ENCODE measurements around the gene AATK. TPM values are rescaled to one million over a fixed set of nuclear protein-coding genes. Genes with fewer than 3 reads are reported as not detected.

Gene AATK
- total and polyA plus RNA-seq, 2 of the 13 experiments (the other 11 are each of a cell fraction or from before 2014, with no cell fraction given) = 2.9 to 8.4 TPM

DNA sequence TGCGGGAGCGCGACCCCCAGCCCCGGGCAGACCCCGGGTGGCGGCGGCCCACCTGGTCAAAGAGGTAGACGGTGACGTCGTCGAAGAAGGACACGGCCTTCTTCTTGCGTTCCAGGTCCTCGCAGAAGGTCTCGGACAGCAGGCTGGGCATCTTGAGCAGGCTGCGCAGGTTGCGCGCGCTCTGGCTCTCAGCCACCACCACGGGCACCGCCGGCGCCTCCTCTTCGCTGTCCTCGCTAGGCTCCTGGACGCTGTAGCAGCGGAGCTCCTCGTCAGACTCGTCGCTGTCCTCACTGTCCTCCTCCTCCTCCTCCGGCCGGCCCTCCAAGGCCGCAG, 45.9 kb downstream of the AATK start:
- DNase-seq (ENCODE audit: low spot score) (no peak), ATAC-seq (no peak), FAIRE-seq (no peak)
- Histone ChIP-seq H3K27me3 (ENCODE audit: control insufficient read depth in 1 of 2, insufficient read depth in 2 of 2, low read length in 2 of 2) (no peaks in the 10 kb centered on the region), H2AFZ (ENCODE audit: low read length) (no peak overlapping the region), H3K4me2 (ENCODE audit: low read depth, low read length) (no peak overlapping the region), H3K27ac (ENCODE audit: extremely low read length, insufficient read depth, low read length) (no peak overlapping the region), H3K9me3 (ENCODE audit: low read length) (no peaks in the 10 kb centered on the region), H3K4me1 (ENCODE audit: insufficient read depth, low read length) (no peaks in the 10 kb centered on the region), H3K36me3 (replicated peaks in 1 of 2; ENCODE audit: control insufficient read depth in 1 of 2, insufficient read depth in 2 of 2, low read length in 2 of 2) (no peaks in the 10 kb centered on the region; a peak in 1 of 5 replicates), H4K20me1 (ENCODE audit: insufficient read depth, low read length) (no peaks in the 10 kb centered on the region), H3K79me2 (ENCODE audit: insufficient read depth, low read length) (no peaks in the 10 kb centered on the region), H3K9ac (ENCODE audit: insufficient read depth, low read depth, low read length) (no peak overlapping the region), H3K4me3 (replicated peaks in 1 of 3; ENCODE audit: insufficient read depth in 1 of 3, low read depth in 2 of 3, low read length in 3 of 3) (no peak overlapping the region)
- WGBS (ENCODE audit: low lambda C conversion rate) = 98% methylated on average over 33 of the region's 33 CpGs
- intact Hi-C loops (cut with micrococcal nuclease; ENCODE audit: unreplicated experiment) = no loop called here
- in situ Hi-C loops (cut with HindIII; ENCODE audit: extremely low pct_ligation_motif_present, low pct_unique_long_range_greater_than_20kb) = no loop called here
- ChIA-PET CTCF (ENCODE audit: low intra/inter-chr PET ratio, low total read pairs) (no interaction called here), POLR2A (no interaction called here)
- no TSS peak for BruUV-seq (replicated peaks)
- TF ChIP-seq AGO1 (IDR thresholded peaks at IDR 0.05; ENCODE audit: low read depth, low read length, poor library complexity, severe bottlenecking) (peak; percentile 8), ZNF17 (CRISPR knock-in tag; IDR thresholded peaks at IDR 0.05) (no peak)

DNA sequence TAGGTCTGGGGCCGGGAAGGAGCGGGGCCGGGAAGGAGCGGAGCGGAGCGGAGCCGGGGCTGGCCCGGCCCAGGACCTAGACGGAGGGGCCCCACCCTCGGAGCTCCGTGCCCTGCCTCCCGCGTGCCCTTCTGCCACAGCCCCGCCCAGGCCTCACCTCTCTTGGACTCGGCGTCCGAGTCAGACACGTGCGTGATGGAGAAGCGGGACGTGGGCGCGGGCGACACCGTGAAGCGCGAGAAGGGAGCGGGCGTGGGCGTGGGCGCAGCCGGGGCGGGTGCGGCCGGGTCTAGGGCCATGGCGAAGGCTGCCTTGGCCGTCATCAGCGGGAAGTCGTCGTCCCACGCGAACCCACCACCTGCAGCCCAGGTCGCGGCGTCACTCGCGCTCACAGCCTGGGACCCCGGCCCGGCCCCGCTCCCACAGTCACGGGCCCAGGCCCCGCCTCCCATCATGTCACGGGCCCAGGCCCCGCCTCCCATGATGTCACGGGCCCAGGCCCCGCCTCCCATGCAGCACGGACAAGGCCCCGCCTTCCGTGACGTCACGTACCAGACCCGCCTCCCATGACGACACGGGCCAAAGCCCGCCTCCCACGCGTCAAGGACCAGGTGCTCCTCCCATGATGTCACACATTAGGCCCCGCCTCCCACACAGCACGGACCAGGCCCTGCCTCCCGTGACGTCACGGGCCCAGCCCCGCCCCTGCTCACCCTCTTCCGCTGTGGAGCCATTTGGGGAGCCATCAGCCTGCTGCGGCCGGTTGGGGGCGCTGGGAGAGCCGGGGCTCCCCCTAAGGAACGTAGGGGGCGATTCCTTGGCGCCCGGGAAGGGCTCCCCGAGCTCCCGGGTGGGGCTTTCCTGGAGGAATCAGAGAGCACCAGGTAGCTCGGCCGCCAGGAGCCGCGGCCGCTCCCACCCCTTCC, 46.5 kb downstream of the AATK start:
- Histone ChIP-seq H4K20me1 (ENCODE audit: insufficient read depth, low read length) (no peaks in the 10 kb centered on the region), H3K36me3 (replicated peaks in 1 of 2; ENCODE audit: control insufficient read depth in 1 of 2, insufficient read depth in 2 of 2, low read length in 2 of 2) (no peaks in the 10 kb centered on the region; a peak in 1 of 5 replicates), H3K79me2 (ENCODE audit: insufficient read depth, low read length) (no peaks in the 10 kb centered on the region), H3K4me2 (ENCODE audit: low read depth, low read length) (no peak overlapping the region), H3K9me3 (ENCODE audit: low read length) (no peaks in the 10 kb centered on the region), H3K27me3 (ENCODE audit: control insufficient read depth in 1 of 2, insufficient read depth in 2 of 2, low read length in 2 of 2) (no peaks in the 10 kb centered on the region), H3K9ac (ENCODE audit: insufficient read depth, low read depth, low read length) (no peak overlapping the region), H3K4me3 (replicated peaks in 1 of 3; ENCODE audit: insufficient read depth in 1 of 3, low read depth in 2 of 3, low read length in 3 of 3) (no peak overlapping the region), H3K4me1 (ENCODE audit: insufficient read depth, low read length) (no peaks in the 10 kb centered on the region), H2AFZ (ENCODE audit: low read length) (no peak overlapping the region), H3K27ac (ENCODE audit: extremely low read length, insufficient read depth, low read length) (no peak overlapping the region)
- no peak for FAIRE-seq
- in situ Hi-C loops (cut with HindIII; ENCODE audit: extremely low pct_ligation_motif_present, low pct_unique_long_range_greater_than_20kb) (no loop called here), intact Hi-C loops (cut with micrococcal nuclease; ENCODE audit: unreplicated experiment) (no loop called here)
- DNase-seq (ENCODE audit: low spot score) = no peak
- no TSS peak for BruUV-seq (replicated peaks)
- POLR2A ChIA-PET = no interaction called here
- no peak; the same call in 1 of the 3 replicates for ATAC-seq
- 89% methylated on average over 80 of the region's 89 CpGs for WGBS (ENCODE audit: low lambda C conversion rate)
- CTCF ChIA-PET (ENCODE audit: low intra/inter-chr PET ratio, low total read pairs) = no interaction called here
- TF ChIP-seq FOXK2 (IDR thresholded peaks at IDR 0.05) = no peak
- no peak for TF ChIP-seq SUZ12 (IDR thresholded peaks at IDR 0.05; ENCODE audit: low read depth, low read length)
- no peak for TF ChIP-seq ZNF674 (CRISPR knock-in tag; IDR thresholded peaks at IDR 0.05; ENCODE audit: low read depth)
- TF ChIP-seq, protein P1, sequence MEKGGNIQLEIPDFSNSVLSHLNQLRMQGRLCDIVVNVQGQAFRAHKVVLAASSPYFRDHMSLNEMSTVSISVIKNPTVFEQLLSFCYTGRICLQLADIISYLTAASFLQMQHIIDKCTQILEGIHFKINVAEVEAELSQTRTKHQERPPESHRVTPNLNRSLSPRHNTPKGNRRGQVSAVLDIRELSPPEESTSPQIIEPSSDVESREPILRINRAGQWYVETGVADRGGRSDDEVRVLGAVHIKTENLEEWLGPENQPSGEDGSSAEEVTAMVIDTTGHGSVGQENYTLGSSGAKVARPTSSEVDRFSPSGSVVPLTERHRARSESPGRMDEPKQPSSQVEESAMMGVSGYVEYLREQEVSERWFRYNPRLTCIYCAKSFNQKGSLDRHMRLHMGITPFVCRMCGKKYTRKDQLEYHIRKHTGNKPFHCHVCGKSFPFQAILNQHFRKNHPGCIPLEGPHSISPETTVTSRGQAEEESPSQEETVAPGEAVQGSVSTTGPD (CRISPR knock-in tag; IDR thresholded peaks at IDR 0.05) = no peak
- TF ChIP-seq, protein P2, sequence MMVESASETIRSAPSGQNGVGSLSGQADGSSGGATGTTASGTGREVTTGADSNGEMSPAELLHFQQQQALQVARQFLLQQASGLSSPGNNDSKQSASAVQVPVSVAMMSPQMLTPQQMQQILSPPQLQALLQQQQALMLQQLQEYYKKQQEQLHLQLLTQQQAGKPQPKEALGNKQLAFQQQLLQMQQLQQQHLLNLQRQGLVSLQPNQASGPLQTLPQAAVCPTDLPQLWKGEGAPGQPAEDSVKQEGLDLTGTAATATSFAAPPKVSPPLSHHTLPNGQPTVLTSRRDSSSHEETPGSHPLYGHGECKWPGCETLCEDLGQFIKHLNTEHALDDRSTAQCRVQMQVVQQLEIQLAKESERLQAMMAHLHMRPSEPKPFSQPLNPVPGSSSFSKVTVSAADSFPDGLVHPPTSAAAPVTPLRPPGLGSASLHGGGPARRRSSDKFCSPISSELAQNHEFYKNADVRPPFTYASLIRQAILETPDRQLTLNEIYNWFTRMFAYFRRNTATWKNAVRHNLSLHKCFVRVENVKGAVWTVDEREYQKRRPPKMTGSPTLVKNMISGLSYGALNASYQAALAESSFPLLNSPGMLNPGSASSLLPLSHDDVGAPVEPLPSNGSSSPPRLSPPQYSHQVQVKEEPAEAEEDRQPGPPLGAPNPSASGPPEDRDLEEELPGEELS (CRISPR knock-in tag; IDR thresholded peaks at IDR 0.05) = no peak
- no peak for TF ChIP-seq POLR2G (IDR thresholded peaks at IDR 0.05; ENCODE audit: low read depth, low read length)
- TF ChIP-seq ZNF367 (CRISPR knock-in tag; IDR thresholded peaks at IDR 0.05; ENCODE audit: borderline replicate concordance) = no peak
- TF ChIP-seq, protein P3, sequence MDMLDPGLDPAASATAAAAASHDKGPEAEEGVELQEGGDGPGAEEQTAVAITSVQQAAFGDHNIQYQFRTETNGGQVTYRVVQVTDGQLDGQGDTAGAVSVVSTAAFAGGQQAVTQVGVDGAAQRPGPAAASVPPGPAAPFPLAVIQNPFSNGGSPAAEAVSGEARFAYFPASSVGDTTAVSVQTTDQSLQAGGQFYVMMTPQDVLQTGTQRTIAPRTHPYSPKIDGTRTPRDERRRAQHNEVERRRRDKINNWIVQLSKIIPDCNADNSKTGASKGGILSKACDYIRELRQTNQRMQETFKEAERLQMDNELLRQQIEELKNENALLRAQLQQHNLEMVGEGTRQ (IDR thresholded peaks at IDR 0.05; ENCODE audit: low read depth, low read length) = no peak
- TF ChIP-seq, protein P3 (CRISPR knock-in tag; IDR thresholded peaks at IDR 0.05; ENCODE audit: borderline replicate concordance) = no peak
- no peak for TF ChIP-seq SMARCE1 (IDR thresholded peaks at IDR 0.05; ENCODE audit: borderline replicate concordance)

All from HepG2 (cell line).